ENCODE results near the gene TST.

GRCh38 chr22:36964106-36964505, 55.1 kb downstream of the TST start:
- TF ChIP-seq POLR2A (IDR thresholded peaks at IDR 0.05) (no peak), CTCF (IDR thresholded peaks at IDR 0.05 in 4 of 5, conservative IDR thresholded peaks at IDR 0.05 in 1 of 5) (no peak)

All from gastrocnemius medialis (tissue), 4 donors.